Measurements from ENCODE around the gene NTN5.
"Not testable (repeated sequence)": the region's sequence is repeated elsewhere in the genome, so short reads cannot be mapped to it uniquely, and the experiment has no call there.

The NTN5 gene

DNA sequence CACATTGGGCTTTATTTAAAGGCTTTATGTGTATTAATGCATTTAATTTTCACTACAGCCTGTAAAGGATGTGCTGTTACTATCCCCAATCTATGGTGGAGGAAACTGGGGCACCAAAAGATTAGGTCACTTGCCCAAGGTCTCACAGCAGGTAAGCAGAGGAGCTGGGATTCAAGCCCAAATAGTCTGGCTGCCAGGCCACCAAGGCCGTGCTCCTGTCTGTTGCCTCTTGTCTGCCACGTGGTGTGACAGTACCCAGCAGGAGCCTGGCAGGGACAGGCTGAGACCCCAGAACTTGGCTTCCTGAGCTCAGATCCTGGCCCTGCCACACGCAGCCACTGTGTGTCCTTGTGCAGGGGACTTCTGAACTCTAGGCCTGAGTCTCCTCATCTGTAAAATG is 4.5 kb downstream of the NTN5 start:
- DNase-seq, result no peak

GRCh38 chr19:48665786-48666185 is 7.0 kb downstream of the NTN5 start:
- no peak for DNase-seq

GRCh38 chr19:48664476-48664875 is 8.3 kb downstream of the NTN5 start:
- no peak for DNase-seq

- no peak for DNase-seq
Measured at GRCh38 chr19:48663667-48664066, 9.2 kb downstream of the NTN5 start.

GRCh38 chr19:48661711-48662090 is 11.1 kb downstream of the NTN5 start:
- DNase-seq, result no peak

GRCh38 chr19:48660852-48661710 is 11.7 kb downstream of the NTN5 start:
- DNase-seq, result peak; percentile 81

DNA sequence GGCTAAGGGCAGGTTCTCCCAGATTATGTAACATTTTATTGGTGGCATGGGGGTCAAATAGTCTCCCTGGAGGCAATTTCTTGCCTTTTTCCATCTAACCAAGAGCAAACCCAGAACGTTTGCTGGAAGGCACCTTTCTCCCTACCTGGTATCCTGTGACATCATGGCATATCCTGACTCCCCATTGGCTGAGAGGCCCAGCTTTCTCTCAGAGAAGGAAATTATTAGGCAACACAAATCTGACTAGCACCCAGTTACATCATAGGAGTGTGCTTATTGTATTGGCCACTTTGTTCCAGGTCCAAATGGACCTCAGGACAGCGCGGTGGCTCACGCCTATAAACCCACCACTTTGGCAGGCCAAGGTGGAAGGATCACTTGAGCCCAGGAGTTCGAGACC is 13.0 kb downstream of the NTN5 start:
- DNase-seq, result no peak

GRCh38 chr19:48658483-48658882 is 14.3 kb downstream of the NTN5 start:
- no peak for DNase-seq

DNA sequence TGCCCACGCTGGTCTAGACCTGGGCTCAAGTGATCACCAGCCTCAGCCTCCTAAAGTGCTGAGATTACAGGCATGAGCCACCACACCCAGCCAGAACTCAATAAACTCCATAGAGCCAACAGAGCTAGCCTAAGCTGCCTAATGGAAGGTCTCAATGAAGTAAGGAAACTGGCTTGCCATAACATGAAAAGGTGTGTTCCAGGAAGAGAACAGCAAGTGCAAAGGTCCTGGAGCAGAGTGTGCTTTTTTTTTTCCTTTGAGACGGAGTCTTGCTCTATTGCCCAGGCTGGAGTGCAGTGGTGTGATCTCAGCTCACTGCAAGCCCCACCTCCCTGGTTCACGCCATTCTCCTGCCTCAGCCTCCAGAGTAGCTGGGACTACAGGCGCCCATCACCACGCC is 15.0 kb downstream of the NTN5 start:
- not testable (repeated sequence) for DNase-seq

- DNase-seq, result peak; percentile 49
Measured at GRCh38 chr19:48656840-48657474, 15.9 kb downstream of the NTN5 start.

GRCh38 chr19:48654299-48655059 is 18.3 kb downstream of the NTN5 start:
- peak; percentile 92 for DNase-seq

- DNase-seq, result no peak
Measured at GRCh38 chr19:48651683-48652048, 21.2 kb downstream of the NTN5 start.

- DNase-seq, result no peak
Measured at GRCh38 chr19:48650974-48651682, 21.7 kb downstream of the NTN5 start.

DNA sequence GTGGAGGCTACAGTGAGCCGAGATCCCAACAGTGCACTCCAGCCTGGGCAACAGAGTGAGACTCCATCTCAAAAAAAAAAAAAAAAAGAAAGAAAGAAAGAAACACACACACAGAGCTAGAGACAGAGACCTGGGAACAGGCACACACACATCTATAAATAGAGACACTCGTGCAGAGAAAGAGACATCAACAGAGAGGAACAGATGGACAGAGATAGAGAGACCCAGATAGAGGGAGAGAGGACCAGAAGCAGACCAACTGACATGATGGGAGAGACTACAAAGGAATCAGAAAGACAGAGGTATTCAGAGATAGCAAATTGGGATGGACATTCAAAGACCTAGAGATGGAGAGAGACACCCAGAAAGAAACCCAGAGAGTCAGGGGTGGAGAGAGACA is 24.7 kb downstream of the NTN5 start:
- no peak for DNase-seq

- peak; percentile 96 for DNase-seq
Measured at GRCh38 chr19:48646722-48647216, 26.0 kb downstream of the NTN5 start.

- peak; percentile 80 for DNase-seq
Measured at GRCh38 chr19:48646001-48646721, 26.7 kb downstream of the NTN5 start, which contains the start of gene CA11. Gene CA11, minus strand, starts transcription at chr19:48646187. Its CDS starts 555 bp downstream, at chr19:48645632.

GRCh38 chr19:48645620-48646000 is 27.2 kb downstream of the NTN5 start:
- DNase-seq, result peak; percentile 80

- peak; percentile 94 for DNase-seq
Measured at GRCh38 chr19:48644839-48645619, 27.8 kb downstream of the NTN5 start.

DNA sequence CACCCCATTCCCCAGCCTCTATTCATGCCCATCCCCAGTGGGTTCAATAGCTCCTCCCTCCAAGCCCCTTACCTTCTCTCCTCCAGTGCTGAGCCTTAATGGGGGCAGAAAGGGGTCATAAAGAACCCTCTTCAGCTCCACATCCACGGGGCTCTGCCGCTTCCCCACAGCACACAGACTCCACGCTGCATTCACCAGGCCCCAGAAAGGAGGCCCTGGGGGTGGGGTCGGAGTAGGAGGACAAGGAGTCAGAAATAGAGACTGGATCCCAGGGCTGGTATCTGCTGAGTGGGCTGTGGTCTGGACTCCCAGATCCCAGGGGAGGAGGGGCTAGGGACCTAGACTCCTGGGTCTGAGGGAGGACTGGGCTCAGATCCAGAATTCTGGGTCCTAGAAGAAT is 28.5 kb downstream of the NTN5 start:
- no peak for DNase-seq

DNA sequence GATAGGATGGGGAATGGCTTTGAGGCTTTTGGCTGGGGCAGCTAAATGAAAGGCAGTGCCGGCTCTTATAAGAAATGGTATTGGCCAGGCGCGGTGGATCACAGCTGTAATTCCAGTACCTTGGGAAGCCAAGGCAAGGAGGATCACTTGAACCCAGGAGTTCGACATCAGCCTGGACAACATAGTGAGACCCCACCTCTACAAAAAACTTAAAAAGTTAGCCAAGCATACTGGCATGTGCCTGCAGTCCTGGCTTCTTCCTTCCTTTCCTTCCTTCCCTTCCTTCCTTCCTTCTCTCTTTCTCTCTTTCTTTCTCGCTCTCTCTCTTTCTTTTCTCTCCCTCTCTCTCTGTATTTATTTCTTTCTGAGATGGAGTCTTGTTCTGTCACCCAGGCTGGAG is 30.0 kb downstream of the NTN5 start:
- DNase-seq, result no peak

DNA sequence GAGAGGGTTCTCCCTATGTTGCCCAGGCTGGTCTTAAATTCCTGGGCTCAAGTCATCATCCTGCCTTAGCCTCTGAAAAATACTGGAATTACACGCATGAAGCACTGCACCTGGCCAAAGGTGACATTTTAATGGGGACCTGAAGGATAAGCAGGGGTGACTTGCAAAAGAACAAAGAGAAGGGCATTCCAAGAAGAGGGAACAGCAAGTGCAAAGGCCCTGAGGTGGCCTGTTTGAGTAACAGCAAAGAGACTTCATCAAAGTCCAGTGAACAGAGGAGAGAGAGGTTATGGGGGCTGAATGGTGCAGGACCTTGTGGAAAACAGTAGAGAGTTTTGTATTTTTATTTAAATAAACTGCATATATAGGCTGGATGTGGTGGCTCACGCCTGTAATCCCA is 31.0 kb downstream of the NTN5 start:
- no peak for DNase-seq

All from NCI-H82 (cell line).